ENCODE results near the gene APOBR.

DNA sequence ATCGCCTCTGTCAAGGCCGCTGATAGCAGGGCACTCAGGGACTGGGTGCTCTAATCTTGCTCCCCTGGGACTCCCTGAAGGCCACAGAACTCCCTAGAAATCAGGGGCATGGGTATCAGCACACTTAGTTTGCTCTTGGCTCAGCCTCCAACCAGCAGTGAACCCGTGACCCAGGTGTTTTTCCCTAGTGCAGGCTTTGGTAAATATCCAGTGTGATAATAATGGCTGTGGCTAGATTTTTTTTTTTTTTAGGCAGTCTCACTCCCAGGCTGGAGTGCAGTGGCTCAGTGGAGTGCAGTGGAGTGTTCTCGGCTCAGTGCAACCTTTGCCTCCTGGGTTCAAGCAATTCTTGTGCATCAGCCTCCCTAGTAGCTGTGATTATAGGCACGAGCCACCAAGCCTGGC, 34.0 kb downstream of the APOBR start:
- TF ChIP-seq POLR2A (IDR thresholded peaks at IDR 0.05): no peak
- TF ChIP-seq, protein P1, sequence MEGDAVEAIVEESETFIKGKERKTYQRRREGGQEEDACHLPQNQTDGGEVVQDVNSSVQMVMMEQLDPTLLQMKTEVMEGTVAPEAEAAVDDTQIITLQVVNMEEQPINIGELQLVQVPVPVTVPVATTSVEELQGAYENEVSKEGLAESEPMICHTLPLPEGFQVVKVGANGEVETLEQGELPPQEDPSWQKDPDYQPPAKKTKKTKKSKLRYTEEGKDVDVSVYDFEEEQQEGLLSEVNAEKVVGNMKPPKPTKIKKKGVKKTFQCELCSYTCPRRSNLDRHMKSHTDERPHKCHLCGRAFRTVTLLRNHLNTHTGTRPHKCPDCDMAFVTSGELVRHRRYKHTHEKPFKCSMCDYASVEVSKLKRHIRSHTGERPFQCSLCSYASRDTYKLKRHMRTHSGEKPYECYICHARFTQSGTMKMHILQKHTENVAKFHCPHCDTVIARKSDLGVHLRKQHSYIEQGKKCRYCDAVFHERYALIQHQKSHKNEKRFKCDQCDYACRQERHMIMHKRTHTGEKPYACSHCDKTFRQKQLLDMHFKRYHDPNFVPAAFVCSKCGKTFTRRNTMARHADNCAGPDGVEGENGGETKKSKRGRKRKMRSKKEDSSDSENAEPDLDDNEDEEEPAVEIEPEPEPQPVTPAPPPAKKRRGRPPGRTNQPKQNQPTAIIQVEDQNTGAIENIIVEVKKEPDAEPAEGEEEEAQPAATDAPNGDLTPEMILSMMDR (IDR thresholded peaks at IDR 0.05): no peak
- TF ChIP-seq POLR2AphosphoS5 (IDR thresholded peaks at IDR 0.05; ENCODE audit: insufficient read depth in 1 of 2, low read depth in 1 of 2): no peak

All from vagina (tissue), 2 donors.